Measurements from ENCODE around the gene VIL1. TPM values are rescaled to one million over a fixed set of nuclear protein-coding genes. Genes with fewer than 3 reads are reported as not detected.

Gene VIL1
- total RNA-seq, 2 donors from 2014 or later: 15.3 to 15.8 TPM

DNA sequence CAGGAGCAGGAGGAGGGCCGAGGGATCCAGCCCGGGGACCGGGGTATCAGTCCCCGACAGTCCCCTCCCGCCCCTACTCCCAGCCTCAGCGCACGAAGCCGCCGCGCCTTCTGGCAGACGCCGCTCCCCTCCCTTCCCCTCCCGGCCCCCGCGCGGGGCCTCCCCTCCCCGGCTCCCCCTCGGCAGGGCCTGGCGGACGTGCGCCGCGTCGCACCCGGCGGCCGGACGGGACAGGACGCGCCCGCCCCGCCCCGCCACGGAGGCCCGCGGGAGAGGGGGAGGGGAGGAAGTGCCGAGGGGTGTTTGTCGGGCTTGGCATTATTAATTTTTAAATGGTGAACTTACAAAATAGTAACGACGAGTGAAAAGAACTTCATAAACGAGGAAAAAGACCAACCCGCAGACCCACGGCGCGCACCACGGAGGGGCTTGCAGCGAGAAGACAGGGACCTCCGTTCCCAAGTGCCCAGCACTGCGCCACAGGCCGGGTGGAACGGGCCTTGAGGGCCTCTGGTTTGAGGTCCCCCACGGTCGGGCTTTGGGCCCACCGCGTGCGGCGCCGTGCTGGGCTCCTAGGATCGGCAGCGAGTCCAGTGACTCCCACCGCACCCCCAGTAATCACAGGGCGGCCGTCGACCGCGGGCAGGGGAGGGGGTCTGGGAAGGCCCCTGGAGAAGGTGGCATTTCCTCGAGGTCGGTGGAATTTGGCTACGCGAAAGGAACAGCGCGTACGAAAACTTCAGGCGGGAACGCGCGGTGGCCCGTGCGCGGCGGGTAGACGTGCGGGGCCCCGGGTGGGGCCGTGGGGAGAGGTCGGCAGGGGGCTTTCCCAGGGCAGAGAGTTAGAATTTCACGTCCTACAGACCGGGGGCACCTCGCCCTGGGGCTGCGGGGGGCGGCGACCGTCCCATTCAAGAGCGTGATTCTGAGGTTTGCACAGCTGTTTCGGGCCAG, 20.2 kb upstream of the VIL1 start:
- TF ChIP-seq, protein P1, sequence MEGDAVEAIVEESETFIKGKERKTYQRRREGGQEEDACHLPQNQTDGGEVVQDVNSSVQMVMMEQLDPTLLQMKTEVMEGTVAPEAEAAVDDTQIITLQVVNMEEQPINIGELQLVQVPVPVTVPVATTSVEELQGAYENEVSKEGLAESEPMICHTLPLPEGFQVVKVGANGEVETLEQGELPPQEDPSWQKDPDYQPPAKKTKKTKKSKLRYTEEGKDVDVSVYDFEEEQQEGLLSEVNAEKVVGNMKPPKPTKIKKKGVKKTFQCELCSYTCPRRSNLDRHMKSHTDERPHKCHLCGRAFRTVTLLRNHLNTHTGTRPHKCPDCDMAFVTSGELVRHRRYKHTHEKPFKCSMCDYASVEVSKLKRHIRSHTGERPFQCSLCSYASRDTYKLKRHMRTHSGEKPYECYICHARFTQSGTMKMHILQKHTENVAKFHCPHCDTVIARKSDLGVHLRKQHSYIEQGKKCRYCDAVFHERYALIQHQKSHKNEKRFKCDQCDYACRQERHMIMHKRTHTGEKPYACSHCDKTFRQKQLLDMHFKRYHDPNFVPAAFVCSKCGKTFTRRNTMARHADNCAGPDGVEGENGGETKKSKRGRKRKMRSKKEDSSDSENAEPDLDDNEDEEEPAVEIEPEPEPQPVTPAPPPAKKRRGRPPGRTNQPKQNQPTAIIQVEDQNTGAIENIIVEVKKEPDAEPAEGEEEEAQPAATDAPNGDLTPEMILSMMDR (IDR thresholded peaks at IDR 0.05): peak in 1 of 7 experiments; percentile 27
- no peak for TF ChIP-seq POLR2A (IDR thresholded peaks at IDR 0.05)
- Histone ChIP-seq H3K36me3 (replicated peaks in 1 of 2; ENCODE audit: insufficient read depth in 1 of 2, low read depth in 2 of 2) (peaks cover 0 to 12% of the 10 kb centered on the region in 2 donors), H3K27ac (peak overlapping the region; percentile 95 to 100 (median 98)), H3K4me3 (peak overlapping the region; percentile 6 to 24), H3K9me3 (no peaks in the 10 kb centered on the region), H3K4me1 (peaks cover 57% of the 10 kb centered on the region), H3K27me3 (no peaks in the 10 kb centered on the region)
- WGBS, 2 donors: 0 to 8% methylated on average over 2 to 79 of the region's 95 CpGs
- DNase-seq: peak; percentile 72 to 80 (median 75)
- peak; percentile 26 for ATAC-seq
- intact Hi-C loops (cut with DNase I): no loop called here

DNA sequence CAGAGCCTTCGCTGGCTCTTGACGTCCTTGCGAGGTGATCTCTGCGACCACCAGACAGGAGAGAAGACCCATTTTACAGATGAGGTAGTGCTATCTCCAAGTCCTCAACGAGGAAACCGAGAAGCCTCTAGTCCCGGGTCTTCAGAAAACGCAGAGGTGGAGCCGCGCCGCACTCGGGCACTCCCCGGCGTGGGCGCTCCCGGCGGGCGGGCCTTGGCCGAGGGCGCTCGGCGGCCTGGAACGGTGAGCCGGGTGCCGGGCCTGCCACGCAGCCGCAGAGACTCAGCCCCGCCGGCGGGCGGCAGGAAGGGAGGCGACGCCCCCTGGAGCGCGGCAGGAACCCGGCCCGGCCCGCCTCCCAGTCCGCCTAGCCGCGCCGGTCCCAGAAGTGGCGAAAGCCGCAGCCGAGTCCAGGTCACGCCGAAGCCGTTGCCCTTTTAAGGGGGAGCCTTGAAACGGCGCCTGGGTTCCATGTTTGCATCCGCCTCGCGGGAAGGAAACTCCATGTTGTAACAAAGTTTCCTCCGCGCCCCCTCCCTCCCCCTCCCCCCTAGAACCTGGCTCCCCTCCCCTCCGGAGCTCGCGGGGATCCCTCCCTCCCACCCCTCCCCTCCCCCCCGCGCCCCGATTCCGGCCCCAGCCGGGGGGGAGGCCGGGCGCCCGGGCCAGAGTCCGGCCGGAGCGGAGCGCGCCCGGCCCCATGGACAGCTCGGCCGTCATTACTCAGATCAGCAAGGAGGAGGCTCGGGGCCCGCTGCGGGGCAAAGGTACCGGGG, 19.3 kb upstream of the VIL1 start, which contains the start of gene CTDSP1:
CTDSP1 (plus strand) TSS at position 478 of the 776 bp plus-strand sequence; CDS start at position 701, 223 bp downstream.
- H3K4me1 ChIP-seq: peaks cover 58% of the 10 kb centered on the region
- H3K4me3 ChIP-seq: peak within 1 kb of the TSS; percentile 90 to 98
- H3K36me3 ChIP-seq (replicated peaks in 1 of 2; ENCODE audit: insufficient read depth in 1 of 2, low read depth in 2 of 2): peaks cover 7 to 13% of the 10 kb centered on the region in 2 donors
- intact Hi-C loops (cut with DNase I): no loop called here
- H3K27ac ChIP-seq: peak within 1 kb of the TSS; percentile 95 to 100 (median 98)
- 0% methylated on average over 3 to 56 of the region's 78 CpGs for WGBS, 2 donors
- peak; percentile 58 to 67 (median 63) for TF ChIP-seq POLR2A (IDR thresholded peaks at IDR 0.05)
- TF ChIP-seq, protein P1 (IDR thresholded peaks at IDR 0.05): peak in 2 of 7 experiments; percentile 18 to 45
- no peaks in the 10 kb centered on the region for H3K9me3 ChIP-seq
- H3K27me3 ChIP-seq: no peaks in the 10 kb centered on the region
- DNase-seq: peak; percentile 97 to 99 (median 98)
- peak; percentile 70 for ATAC-seq

DNA sequence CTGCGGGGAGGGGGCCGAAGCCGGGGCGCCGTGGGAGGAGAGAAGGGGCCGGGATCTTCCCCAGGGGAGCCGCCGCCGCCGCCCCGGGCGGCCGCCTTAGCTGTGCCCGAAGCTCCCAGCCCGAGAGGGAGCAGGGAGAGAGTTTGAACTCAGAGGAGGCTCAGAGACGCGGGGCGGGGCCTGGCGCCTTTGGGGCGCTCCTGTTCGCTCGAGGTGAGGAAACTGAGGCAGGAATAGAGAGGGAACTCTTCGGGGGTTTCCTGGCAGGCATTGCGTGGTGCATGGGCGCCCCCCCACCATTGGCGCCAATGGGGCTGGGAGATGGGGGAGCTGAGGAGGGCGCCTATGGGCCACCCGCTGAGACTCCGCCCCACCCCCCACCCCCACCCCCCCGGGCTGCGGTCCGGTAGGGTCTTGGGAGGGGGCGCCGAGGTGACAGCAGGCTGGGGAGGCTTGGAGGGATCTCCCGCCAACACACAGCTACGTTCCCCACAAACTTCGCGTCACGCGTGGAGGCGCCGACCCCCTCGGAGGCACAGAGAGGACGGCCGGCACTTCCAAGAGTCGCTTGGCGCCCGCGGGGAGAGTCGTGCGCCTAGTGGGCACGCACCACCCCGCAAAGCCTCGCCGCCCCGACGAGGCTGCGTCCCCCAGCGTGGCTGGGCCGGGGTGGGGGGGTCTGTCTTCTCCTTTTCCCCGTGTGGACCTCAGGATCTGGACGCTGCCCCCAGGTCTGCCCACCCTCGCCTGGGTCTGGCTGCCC, 18.6 kb upstream of the VIL1 start:
- H3K27ac ChIP-seq: peak overlapping the region; percentile 95 to 100 (median 98)
- 0 to 1% methylated on average over 15 to 60 of the region's 63 CpGs for WGBS, 2 donors
- H3K4me3 ChIP-seq: peak overlapping the region; percentile 90 to 98
- H3K4me1 ChIP-seq: peaks cover 65% of the 10 kb centered on the region
- H3K36me3 ChIP-seq (replicated peaks in 1 of 2; ENCODE audit: insufficient read depth in 1 of 2, low read depth in 2 of 2): peaks cover 7 to 14% of the 10 kb centered on the region in 2 donors
- DNase-seq (peak; percentile 40 to 56 (median 50)), ATAC-seq (no peak)
- H3K9me3 ChIP-seq: no peaks in the 10 kb centered on the region
- intact Hi-C loops (cut with DNase I): no loop called here
- H3K27me3 ChIP-seq: no peaks in the 10 kb centered on the region
- TF ChIP-seq, protein P1 (IDR thresholded peaks at IDR 0.05): no peak
- peak in 2 of 3 donors; percentile 45 to 49 for TF ChIP-seq POLR2A (IDR thresholded peaks at IDR 0.05)
